AG08396 (cell line): ENCODE data around the gene RAVER1.
"Not testable (repeated sequence)": the region's sequence is repeated elsewhere in the genome, so short reads cannot be mapped to it uniquely, and the experiment has no call there.

Experiments used
- DNase-seq: peaks from one replicate; pipeline ENCODE4 v3.0.0; 2012; ENCODE audit warnings: low spot score, mixed read lengths

Gene RAVER1

GRCh38 chr19:10332965-10333757, at the start of gene RAVER1:
Gene RAVER1, minus strand, starts transcription at chr19:10333529. Its CDS starts 22 bp downstream, at chr19:10333507.
- DNase-seq, result peak; percentile 99

GRCh38 chr19:10383223-10383499, 49.8 kb upstream of the RAVER1 start:
- not testable (repeated sequence) for DNase-seq

GRCh38 chr19:10380313-10381102, 47.2 kb upstream of the RAVER1 start, which contains the start of gene TYK2:
Gene TYK2, minus strand, starts transcription at chr19:10380572. Its CDS starts 2,166 bp downstream, at chr19:10378406.
- peak; percentile 100 for DNase-seq

GRCh38 chr19:10379880-10380312, 46.6 kb upstream of the RAVER1 start:
- no peak for DNase-seq

GRCh38 chr19:10378124-10378523, 44.8 kb upstream of the RAVER1 start:
- no peak for DNase-seq

GRCh38 chr19:10377140-10377640, 43.9 kb upstream of the RAVER1 start:
- DNase-seq, result not testable (repeated sequence)

- no peak for DNase-seq
Measured at GRCh38 chr19:10374931-10375330, 41.6 kb upstream of the RAVER1 start.

- no peak for DNase-seq
Measured at GRCh38 chr19:10372690-10373089, 39.4 kb upstream of the RAVER1 start.

GRCh38 chr19:10368101-10368803, 34.9 kb upstream of the RAVER1 start:
- DNase-seq, result peak; percentile 23

- not testable (repeated sequence) for DNase-seq
Measured at GRCh38 chr19:10366950-10367512, 33.7 kb upstream of the RAVER1 start.

GRCh38 chr19:10365518-10365917, 32.2 kb upstream of the RAVER1 start:
- no peak for DNase-seq

GRCh38 chr19:10364644-10365043, 31.3 kb upstream of the RAVER1 start:
- DNase-seq, result no peak

- DNase-seq, result no peak
Measured at GRCh38 chr19:10363789-10364281, 30.5 kb upstream of the RAVER1 start.

- DNase-seq, result no peak
Measured at GRCh38 chr19:10362259-10362658, 28.9 kb upstream of the RAVER1 start.

- DNase-seq, result no peak
Measured at GRCh38 chr19:10361569-10362011, 28.3 kb upstream of the RAVER1 start.

GRCh38 chr19:10356431-10356830, 23.1 kb upstream of the RAVER1 start:
- no peak for DNase-seq

GRCh38 chr19:10353793-10354391, 20.6 kb upstream of the RAVER1 start:
- peak; percentile 51 for DNase-seq

GRCh38 chr19:10352764-10353671, 19.7 kb upstream of the RAVER1 start:
- DNase-seq, result peak; percentile 5

GRCh38 chr19:10346509-10346908, 13.2 kb upstream of the RAVER1 start:
- no peak for DNase-seq

GRCh38 chr19:10344780-10345179, 11.5 kb upstream of the RAVER1 start:
- DNase-seq, result no peak
